GM12878 (cell line): Measurements from ENCODE around the gene TCEANC2. TPM values are rescaled to one million over a fixed set of nuclear protein-coding genes. Genes with fewer than 3 reads are reported as not detected.

Experiments used
- ATAC-seq: fragments of 200-7000 bp; cut with Tn5 transposase; 3 replicates; pipeline ENCODE4 v1.9.1; 2020; ENCODE audit warnings: mild to moderate bottlenecking, moderate library complexity
- BruUV-seq: library from RNA; stranded (reverse); fragments of 400-500 nt; replicated peaks from 2 replicates; lab custom pipeline; 2021; lab: Mats Ljungman, UMichigan
- CTCF ChIA-PET: fragments of 300-600 bp; sonication (Branson Sonifier 250); formaldehyde crosslinking; extraction: SDS; loops from one replicate; lab custom pipeline; 2021; ENCODE audit warnings: inconsistent platforms; lab: Yijun Ruan, JAX
- POLR2A ChIA-PET: fragments of 350-600 bp; formaldehyde crosslinking; extraction: SDS; loops from one replicate; lab custom pipeline; 2021; ENCODE audit warnings: inconsistent platforms; lab: Charles Lee
- RAD21 ChIA-PET: fragments of 300-600 bp; sonication (Branson Sonifier 250); formaldehyde crosslinking; loops from one replicate; lab custom pipeline; 2023; ENCODE audit warnings: antibody characterized with exemption; ENCODE audit not compliant: unreplicated experiment; lab: Charles Lee
- SMC1A ChIA-PET: fragments of 300-600 bp; sonication (Branson Sonifier 250); formaldehyde crosslinking; loops from one replicate; lab custom pipeline; 2023; ENCODE audit not compliant: unreplicated experiment, uncharacterized antibody; lab: Charles Lee
- DNase-seq: peaks from one replicate; pipeline ENCODE4 v3.0.0-alpha.2; 2011; ENCODE audit warnings: low read depth, low spot score
- FAIRE-seq: peaks from 3 replicates; lab custom pipeline; 2011; peaks lifted over from hg19 to GRCh38; lab: Jason Lieb, UNC
- H2AFZ ChIP-seq: 2 replicates; pipeline ENCODE4 v1.6.0; 2011; ENCODE audit warnings: low read depth, low read length, control low read depth; ENCODE audit not compliant: control insufficient read depth
- H3K27ac ChIP-seq: 2 replicates; pipeline ENCODE4 v1.5.1; 2011; ENCODE audit warnings: control low read depth; ENCODE audit not compliant: control insufficient read depth, insufficient read depth
- H3K27me3 ChIP-seq, 2 experiments: replicated peaks in 1 of 2; 2 replicates each; pipeline versions ENCODE4 v1.6.0 to v1.6.1; 2011; ENCODE audit warnings: low read length in 1 of 2; ENCODE audit not compliant: control insufficient read depth in 2 of 2, insufficient read depth in 2 of 2
- H3K36me3 ChIP-seq, 2 experiments: 2 replicates each; pipeline ENCODE4 v1.5.1; 2011; ENCODE audit warnings: low read length in 1 of 2; ENCODE audit not compliant: control insufficient read depth in 2 of 2, insufficient read depth in 2 of 2
- H3K4me1 ChIP-seq: 2 replicates; pipeline ENCODE4 v1.6.1; 2011; ENCODE audit warnings: mild to moderate bottlenecking, low read length, moderate library complexity, mixed read lengths; ENCODE audit not compliant: control insufficient read depth, insufficient read depth
- H3K4me2 ChIP-seq: 2 replicates; pipeline ENCODE4 v1.6.0; 2011; ENCODE audit warnings: control low read depth; ENCODE audit not compliant: control insufficient read depth, insufficient read depth
- H3K4me3 ChIP-seq: fragments of 200-600 bp; sonication (generic); 2 replicates; pipeline ENCODE4 v1.5.1; 2016
- H3K79me2 ChIP-seq: 2 replicates; pipeline ENCODE4 v1.6.0; 2011; ENCODE audit warnings: low read length; ENCODE audit not compliant: control insufficient read depth, insufficient read depth
- H3K9ac ChIP-seq: 2 replicates; pipeline ENCODE4 v1.8.0; 2011; ENCODE audit warnings: low read length, control low read depth, mixed read lengths; ENCODE audit not compliant: control insufficient read depth, insufficient read depth
- H3K9me3 ChIP-seq: replicated peaks from 3 replicates; pipeline ENCODE4 v1.5.1; 2011; ENCODE audit warnings: mild to moderate bottlenecking, low read length; ENCODE audit not compliant: control insufficient read depth, insufficient read depth
- H4K20me1 ChIP-seq: 2 replicates; pipeline ENCODE4 v1.6.0; 2011; ENCODE audit not compliant: control insufficient read depth, insufficient read depth
- CHD4 ChIP-seq: fragments of 200-600 bp; sonication (generic); IDR thresholded peaks from 2 replicates; pipeline ENCODE4 v1.6.1; 2016; ENCODE audit warnings: mild to moderate bottlenecking
- FOS ChIP-seq: IDR thresholded peaks from 3 replicates; pipeline ENCODE4 v1.6.1; 2011; ENCODE audit warnings: borderline replicate concordance; ENCODE audit not compliant: insufficient read length; ENCODE audit errors: extremely low read depth
- FOXM1 ChIP-seq: IDR thresholded peaks from 2 replicates; pipeline ENCODE4 v1.6.1; 2012; ENCODE audit warnings: low read depth, mild to moderate bottlenecking, inconsistent platforms, low read length, moderate library complexity
- IKZF1 ChIP-seq: fragments of 450-650 bp; conservative IDR thresholded peaks from 2 replicates; pipeline ENCODE4 v1.6.1; 2017; ENCODE audit warnings: antibody characterized with exemption, mild to moderate bottlenecking
- IKZF2 ChIP-seq, 2 experiments: fragments of 450-650 bp; IDR thresholded peaks; 2 replicates each; pipeline ENCODE4 v1.6.1; 2017; ENCODE audit warnings: mild to moderate bottlenecking in 2 of 2, moderate library complexity in 2 of 2
- MEF2A ChIP-seq: IDR thresholded peaks from 2 replicates; pipeline ENCODE4 v1.6.1; 2011; ENCODE audit warnings: low read depth, mild to moderate bottlenecking, low read length, moderate library complexity; ENCODE audit not compliant: insufficient read depth
- MTA3 ChIP-seq: IDR thresholded peaks from 2 replicates; pipeline ENCODE4 v1.6.1; 2012; ENCODE audit warnings: low read length, inconsistent platforms, borderline replicate concordance
- PAX8 ChIP-seq: fragments of 450-650 bp; IDR thresholded peaks from 2 replicates; pipeline ENCODE4 v1.6.1; 2017; ENCODE audit warnings: mild to moderate bottlenecking, moderate library complexity
- SMARCA5 ChIP-seq: fragments of 450-650 bp; IDR thresholded peaks from 2 replicates; pipeline ENCODE4 v1.6.1; 2017; ENCODE audit warnings: mild to moderate bottlenecking
- USF1 ChIP-seq: IDR thresholded peaks from 2 replicates; pipeline ENCODE4 v1.6.1; 2011; ENCODE audit warnings: borderline replicate concordance, low read depth, mild to moderate bottlenecking, moderate library complexity, mixed read lengths, low read length; ENCODE audit not compliant: insufficient read depth; ENCODE audit errors: extremely low read length
- WGBS: methylation state at CpG from one replicate; pipeline ENCODE4 v1.1.6; 2016; ENCODE audit warnings: low lambda C conversion rate; ENCODE audit not compliant: insufficient replicate concordance, insufficient coverage; ENCODE audit errors: missing lambda C conversion rate; 5-methylcytosine and 5-hydroxymethylcytosine counted together
- in situ Hi-C: fragments of 300-500 bp; cut with MboI; formaldehyde crosslinking; loops from 9 replicates; pipeline ENCODE4 v1.14.3; 2018; ENCODE audit warnings: mixed read lengths
- intact Hi-C: fragments of 100-400 bp; cut with micrococcal nuclease; formaldehyde crosslinking; loops from one replicate; pipeline ENCODE4 v1.14.2; 2022; ENCODE audit not compliant: unreplicated experiment
- polyA plus RNA-seq, 11 experiments: library from polyadenylated mRNA; depleted of rRNA in 4 of 11; unstranded in 6 of 11; stranded (reverse) in 5 of 11; fragments of >200 nt; fragmentation: Nextera tagmentation in 4 of 11; fragmentation: Illumina TruSeq in 1 of 11; extraction: Ambion mirVana in 4 of 11; extraction: Trizol in 1 of 11; gene quantifications; 1 replicate in 1 of 11; 2 replicates in 10 of 11; pipeline versions ENCODE4 v1.2.1 to v1.2.3, GENCODE V29; 2011 to 2016; ENCODE audit warnings: inconsistent platforms in 2 of 11, missing spikeins in 2 of 11, low read depth in 1 of 11
- total RNA-seq, 4 experiments: library from RNA; depleted of rRNA in 3 of 4; stranded (reverse); fragments of >200 nt in 3 of 4; fragmentation: Illumina TruSeq in 1 of 4; extraction: Trizol in 1 of 4; gene quantifications; 2 replicates each; pipeline versions ENCODE4 v1.2.1 to v1.2.3, GENCODE V29; 2013 to 2021
- TF ChIP-seq, protein P1 (sequence below): fragments of 450-650 bp; IDR thresholded peaks from 2 replicates; pipeline ENCODE4 v1.6.1; 2017; ENCODE audit warnings: mild to moderate bottlenecking, low read depth, inconsistent platforms; ENCODE audit not compliant: poor library complexity, severe bottlenecking
- TF ChIP-seq, protein P2 (sequence below): IDR thresholded peaks from 2 replicates; pipeline ENCODE4 v1.6.1; 2011; ENCODE audit warnings: low read depth, mild to moderate bottlenecking, low read length, moderate library complexity, borderline replicate concordance; ENCODE audit errors: extremely low read depth
- TF ChIP-seq, protein P3 (sequence below): IDR thresholded peaks from 2 replicates; pipeline ENCODE4 v1.6.1; 2012; ENCODE audit warnings: mild to moderate bottlenecking, low read depth, low read length

The TCEANC2 gene
- total and polyA plus RNA-seq, 10 of the 15 experiments (the other 5 are each of a cell fraction or from before 2014, with no cell fraction given): 4.4 to 13.2 (median 6.4) TPM

DNA sequence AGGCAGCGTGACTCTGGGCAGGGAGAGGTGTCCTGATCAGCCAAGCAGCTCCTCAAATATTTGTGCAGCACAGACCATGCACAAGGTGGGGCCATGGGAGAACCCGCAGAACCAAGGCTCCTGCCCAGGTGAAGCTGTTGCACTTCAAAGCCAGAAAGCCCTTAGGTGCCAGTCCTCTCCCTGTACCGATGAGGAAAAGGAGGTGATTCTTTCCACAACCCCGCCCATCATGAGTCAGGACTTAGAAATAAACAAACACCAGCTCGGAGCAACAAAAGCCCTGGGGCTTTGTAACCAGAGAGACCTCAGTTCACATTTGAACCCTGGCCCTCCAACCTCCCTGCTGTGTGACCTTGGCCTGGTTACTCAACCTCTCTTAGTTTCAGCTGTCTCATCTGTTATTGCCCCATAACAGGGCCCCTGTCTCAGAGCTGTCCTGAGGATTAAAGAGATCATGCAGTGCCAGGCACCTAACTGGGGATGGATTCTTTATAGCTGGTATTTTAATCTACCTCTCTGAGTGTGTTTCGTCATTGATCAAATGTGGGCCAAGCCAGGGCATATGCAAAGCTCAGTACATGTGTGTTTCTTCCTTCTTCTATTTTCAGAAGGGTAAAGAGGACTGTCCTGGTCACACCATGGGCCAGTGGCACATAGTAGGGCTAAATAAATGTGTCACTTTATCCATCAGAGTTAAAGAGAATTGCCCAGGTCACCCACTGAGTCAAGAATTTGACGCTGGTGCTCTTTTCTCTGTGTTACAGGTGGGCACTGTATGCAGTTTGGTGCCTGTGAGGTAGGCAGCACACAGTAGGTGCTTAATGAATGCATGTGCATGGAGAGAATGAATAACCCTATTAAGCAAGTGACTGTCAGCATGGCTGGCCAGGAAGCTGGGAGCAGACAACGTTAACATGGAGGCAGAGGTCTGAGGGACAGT lies 36.8 kb upstream of the TCEANC2 start:
- DNase-seq (no peak), FAIRE-seq (no peak), ATAC-seq (no peak)
- Histone ChIP-seq H3K4me3 (no peak overlapping the region), H3K79me2 (no peaks in the 10 kb centered on the region), H4K20me1 (no peaks in the 10 kb centered on the region), H3K4me1 (no peaks in the 10 kb centered on the region), H2AFZ (no peak overlapping the region), H3K4me2 (no peak overlapping the region), H3K27me3 (no peaks in the 10 kb centered on the region; a peak in 1 of 4 replicates), H3K27ac (no peak overlapping the region), H3K36me3 (no peaks in the 10 kb centered on the region), H3K9me3 (no peaks in the 10 kb centered on the region), H3K9ac (no peak overlapping the region)
- 30% methylated on average over 8 of the region's 8 CpGs for WGBS
- POLR2A ChIA-PET: interaction anchor here (0.6 kb wide), 1 partner anchor 118 kb away, joined by 5 read pairs; no protein-coding TSS in a partner anchor
- BruUV-seq: no TSS peak
- SMC1A ChIA-PET: no interaction called here
- in situ Hi-C loops (no loop called here), intact Hi-C loops (no loop called here)
- RAD21 ChIA-PET: no interaction called here
- TF ChIP-seq, protein P1, sequence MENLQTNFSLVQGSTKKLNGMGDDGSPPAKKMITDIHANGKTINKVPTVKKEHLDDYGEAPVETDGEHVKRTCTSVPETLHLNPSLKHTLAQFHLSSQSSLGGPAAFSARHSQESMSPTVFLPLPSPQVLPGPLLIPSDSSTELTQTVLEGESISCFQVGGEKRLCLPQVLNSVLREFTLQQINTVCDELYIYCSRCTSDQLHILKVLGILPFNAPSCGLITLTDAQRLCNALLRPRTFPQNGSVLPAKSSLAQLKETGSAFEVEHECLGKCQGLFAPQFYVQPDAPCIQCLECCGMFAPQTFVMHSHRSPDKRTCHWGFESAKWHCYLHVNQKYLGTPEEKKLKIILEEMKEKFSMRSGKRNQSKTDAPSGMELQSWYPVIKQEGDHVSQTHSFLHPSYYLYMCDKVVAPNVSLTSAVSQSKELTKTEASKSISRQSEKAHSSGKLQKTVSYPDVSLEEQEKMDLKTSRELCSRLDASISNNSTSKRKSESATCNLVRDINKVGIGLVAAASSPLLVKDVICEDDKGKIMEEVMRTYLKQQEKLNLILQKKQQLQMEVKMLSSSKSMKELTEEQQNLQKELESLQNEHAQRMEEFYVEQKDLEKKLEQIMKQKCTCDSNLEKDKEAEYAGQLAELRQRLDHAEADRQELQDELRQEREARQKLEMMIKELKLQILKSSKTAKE: no peak
- TF ChIP-seq MTA3: no peak
- TF ChIP-seq MEF2A: no peak
- TF ChIP-seq IKZF2 (IDR thresholded peaks at IDR 0.05): no peak
- no peak for TF ChIP-seq PAX8
- TF ChIP-seq, protein P2, sequence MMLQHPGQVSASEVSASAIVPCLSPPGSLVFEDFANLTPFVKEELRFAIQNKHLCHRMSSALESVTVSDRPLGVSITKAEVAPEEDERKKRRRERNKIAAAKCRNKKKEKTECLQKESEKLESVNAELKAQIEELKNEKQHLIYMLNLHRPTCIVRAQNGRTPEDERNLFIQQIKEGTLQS: no peak
- no peak for TF ChIP-seq FOS
- TF ChIP-seq CHD4: no peak
- TF ChIP-seq, protein P3, sequence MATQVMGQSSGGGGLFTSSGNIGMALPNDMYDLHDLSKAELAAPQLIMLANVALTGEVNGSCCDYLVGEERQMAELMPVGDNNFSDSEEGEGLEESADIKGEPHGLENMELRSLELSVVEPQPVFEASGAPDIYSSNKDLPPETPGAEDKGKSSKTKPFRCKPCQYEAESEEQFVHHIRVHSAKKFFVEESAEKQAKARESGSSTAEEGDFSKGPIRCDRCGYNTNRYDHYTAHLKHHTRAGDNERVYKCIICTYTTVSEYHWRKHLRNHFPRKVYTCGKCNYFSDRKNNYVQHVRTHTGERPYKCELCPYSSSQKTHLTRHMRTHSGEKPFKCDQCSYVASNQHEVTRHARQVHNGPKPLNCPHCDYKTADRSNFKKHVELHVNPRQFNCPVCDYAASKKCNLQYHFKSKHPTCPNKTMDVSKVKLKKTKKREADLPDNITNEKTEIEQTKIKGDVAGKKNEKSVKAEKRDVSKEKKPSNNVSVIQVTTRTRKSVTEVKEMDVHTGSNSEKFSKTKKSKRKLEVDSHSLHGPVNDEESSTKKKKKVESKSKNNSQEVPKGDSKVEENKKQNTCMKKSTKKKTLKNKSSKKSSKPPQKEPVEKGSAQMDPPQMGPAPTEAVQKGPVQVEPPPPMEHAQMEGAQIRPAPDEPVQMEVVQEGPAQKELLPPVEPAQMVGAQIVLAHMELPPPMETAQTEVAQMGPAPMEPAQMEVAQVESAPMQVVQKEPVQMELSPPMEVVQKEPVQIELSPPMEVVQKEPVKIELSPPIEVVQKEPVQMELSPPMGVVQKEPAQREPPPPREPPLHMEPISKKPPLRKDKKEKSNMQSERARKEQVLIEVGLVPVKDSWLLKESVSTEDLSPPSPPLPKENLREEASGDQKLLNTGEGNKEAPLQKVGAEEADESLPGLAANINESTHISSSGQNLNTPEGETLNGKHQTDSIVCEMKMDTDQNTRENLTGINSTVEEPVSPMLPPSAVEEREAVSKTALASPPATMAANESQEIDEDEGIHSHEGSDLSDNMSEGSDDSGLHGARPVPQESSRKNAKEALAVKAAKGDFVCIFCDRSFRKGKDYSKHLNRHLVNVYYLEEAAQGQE: no peak
- TF ChIP-seq FOXM1: no peak
- no peak for TF ChIP-seq USF1
- TF ChIP-seq IKZF1: no peak
- TF ChIP-seq SMARCA5: no peak
- CTCF ChIA-PET: interaction anchor here (0.5 kb wide), 1 partner anchor 137 kb away, joined by 3 read pairs; no protein-coding TSS in a partner anchor
